HG03175 (cell line): ENCODE data around the gene LRIG1.

Source experiments
- ATAC-seq: cut with Tn5 transposase; IDR thresholded peaks from one replicate; pipeline ENCODE4 v1.9.1; 2021; ENCODE audit warnings: mild to moderate bottlenecking, moderate library complexity; ENCODE audit not compliant: unreplicated experiment

LRIG1 gene

DNA sequence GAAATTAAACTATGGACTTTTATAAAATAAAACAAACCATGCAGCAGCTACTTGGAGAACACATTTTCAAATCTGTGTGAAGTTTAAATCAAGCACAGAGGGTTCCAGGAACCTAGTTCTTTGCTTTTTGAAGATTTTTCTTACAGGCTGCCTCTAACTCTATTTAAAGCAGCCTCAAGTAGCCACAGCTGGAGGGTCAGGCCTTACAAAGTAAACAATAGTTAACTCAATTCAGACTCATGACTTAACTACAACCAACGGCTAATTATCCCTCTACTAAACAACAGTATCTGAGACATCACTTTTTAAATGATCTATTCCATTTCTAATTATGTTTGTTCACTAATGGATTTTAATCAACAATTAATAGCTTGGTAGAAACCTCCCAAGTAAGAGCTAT lies 9.8 kb downstream of the LRIG1 start:
- no peak for ATAC-seq

- ATAC-seq = peak; percentile 63
Measured at GRCh38 chr3:66490214-66490613, 10.6 kb downstream of the LRIG1 start.

DNA sequence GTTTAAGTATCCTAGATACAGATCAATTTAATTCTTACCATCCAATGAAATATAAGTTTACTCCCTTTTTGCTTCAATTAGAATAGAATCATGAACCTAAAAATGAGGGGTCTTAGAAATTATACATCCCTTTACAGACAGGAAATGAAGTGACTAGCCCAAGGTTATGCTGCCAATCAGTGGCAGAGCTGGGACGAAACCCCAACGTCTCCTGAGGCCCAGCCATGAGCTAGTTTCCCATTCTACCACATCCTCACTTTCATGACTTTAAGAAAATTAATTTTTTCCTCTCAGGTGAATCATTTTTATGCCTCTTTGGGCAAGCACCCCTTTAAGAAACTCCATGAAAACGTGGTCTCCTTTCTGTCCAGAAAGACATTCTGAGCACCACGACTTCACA lies 11.2 kb downstream of the LRIG1 start:
- no peak for ATAC-seq

DNA sequence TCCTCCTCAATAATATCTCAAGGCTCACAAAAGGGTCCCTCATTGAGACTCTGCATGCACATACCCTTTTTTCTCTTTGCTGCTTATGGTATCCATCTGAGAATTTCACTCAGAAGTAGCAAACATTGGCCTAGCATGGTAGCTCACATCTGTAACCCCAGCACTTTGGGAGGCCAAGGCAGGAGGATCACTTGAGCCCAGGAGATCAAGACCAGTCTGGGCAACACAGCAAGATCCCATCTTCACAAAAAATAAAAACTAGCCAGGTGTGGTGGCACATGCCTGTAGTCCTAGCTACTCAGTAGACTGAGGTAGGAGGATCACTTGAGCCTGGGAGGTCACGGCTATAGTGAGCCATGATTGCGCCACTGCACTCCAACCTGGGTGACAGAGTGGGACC lies 11.7 kb downstream of the LRIG1 start:
- ATAC-seq = no peak

- no peak for ATAC-seq
Measured at GRCh38 chr3:66488492-66488891, 12.3 kb downstream of the LRIG1 start.

DNA sequence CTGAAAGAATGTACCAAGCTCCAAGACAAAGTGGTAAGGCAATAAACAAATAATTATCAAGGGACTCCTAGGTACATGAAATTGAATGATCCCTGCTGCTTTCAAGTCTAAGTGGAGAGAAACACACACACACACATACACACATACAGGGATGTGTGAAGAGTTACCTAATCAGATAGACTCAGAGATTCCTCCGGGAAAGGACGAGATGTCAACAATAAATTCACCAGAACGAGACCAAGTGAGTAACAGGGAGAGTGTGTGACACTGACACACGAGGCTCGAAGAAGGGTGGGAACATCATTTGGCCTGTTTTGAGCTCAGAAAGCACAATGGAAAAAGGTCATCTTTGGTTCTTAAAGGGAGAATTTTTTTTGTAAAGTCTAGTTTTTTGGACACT lies 13.4 kb downstream of the LRIG1 start:
- ATAC-seq = no peak

DNA sequence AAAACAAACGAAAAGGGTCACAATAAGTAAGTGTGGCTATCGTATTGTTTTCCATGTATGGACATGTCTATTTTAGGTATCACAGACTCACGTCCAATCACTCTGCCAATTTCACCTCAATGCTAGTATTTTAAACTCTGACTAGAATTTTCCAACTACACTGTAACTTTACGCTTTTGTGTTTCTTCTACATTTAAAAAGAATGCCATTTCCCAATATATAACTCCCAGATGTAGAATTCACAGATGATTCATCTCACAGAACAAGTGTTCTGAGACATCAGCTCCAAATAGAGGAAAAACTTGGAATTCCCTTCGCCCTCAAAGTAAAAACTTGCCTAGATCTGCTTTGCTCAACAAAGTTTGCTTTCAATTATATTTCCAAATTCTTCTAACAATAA lies 14.2 kb downstream of the LRIG1 start:
- no peak for ATAC-seq

GRCh38 chr3:66486202-66486601 lies 14.6 kb downstream of the LRIG1 start:
- no peak for ATAC-seq

- ATAC-seq = no peak
Measured at GRCh38 chr3:66485291-66485968, 15.4 kb downstream of the LRIG1 start.

DNA sequence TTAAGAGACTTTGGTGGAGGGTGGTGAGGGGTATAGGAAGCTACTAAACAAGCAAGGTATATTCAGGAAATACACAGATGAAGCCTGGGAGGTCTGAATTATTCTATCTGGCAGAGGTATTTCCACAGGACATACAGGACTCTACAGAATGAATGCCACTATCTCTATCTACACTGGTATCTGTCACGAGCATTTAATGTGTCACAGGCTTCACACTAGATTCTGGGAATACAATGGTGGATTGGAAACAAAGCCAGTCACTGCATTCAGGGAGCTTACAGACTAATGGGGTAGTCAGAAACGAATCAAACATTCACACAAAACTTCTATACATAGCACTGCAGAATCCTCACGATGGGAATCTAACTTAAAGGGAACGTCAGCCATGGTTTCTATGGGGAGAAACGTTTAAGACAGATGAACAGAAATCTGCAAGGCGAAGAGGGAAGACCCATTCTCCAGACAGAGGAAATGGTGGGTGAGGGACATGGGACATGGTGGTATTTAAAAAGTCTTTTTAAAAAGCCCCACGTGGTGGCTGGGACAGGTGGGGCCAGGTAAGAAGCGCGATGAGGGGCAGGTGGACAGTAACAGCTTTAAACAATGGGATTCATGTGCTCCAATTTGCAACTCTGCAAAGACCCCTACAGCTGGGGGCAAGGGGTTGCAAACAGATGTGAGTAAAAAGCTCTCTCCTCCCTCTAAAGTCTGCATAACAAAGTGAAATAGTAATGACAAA lies 16.5 kb downstream of the LRIG1 start:
- no peak for ATAC-seq

DNA sequence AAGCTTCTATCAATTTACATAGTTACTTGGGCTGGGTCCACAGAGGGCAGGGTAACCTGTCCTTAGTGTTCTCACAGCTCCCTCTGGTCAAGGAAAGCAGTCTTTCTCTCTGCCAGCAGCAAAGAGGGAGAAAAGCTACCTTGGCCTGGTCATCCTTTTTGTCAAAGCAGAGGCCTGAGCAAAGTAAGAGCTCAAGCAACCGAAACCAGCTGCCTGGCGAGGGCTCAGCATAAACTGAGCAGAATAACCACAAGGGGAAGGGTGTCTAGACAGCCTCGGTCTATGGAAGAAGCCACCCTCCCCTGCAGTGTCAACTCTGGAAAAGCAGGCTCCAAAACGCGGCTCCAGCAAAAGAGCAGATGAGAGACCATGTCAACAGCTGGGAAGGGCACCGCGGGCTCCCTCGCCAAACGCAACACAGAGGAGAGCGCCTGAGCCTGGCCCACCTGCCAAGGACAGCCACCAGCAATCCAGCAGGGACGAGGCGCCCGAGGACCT lies 17.4 kb downstream of the LRIG1 start:
- peak; percentile 48 for ATAC-seq

- ATAC-seq = no peak
Measured at GRCh38 chr3:66483006-66483405, 17.8 kb downstream of the LRIG1 start.

GRCh38 chr3:66482018-66482404 lies 18.8 kb downstream of the LRIG1 start:
- ATAC-seq = no peak

DNA sequence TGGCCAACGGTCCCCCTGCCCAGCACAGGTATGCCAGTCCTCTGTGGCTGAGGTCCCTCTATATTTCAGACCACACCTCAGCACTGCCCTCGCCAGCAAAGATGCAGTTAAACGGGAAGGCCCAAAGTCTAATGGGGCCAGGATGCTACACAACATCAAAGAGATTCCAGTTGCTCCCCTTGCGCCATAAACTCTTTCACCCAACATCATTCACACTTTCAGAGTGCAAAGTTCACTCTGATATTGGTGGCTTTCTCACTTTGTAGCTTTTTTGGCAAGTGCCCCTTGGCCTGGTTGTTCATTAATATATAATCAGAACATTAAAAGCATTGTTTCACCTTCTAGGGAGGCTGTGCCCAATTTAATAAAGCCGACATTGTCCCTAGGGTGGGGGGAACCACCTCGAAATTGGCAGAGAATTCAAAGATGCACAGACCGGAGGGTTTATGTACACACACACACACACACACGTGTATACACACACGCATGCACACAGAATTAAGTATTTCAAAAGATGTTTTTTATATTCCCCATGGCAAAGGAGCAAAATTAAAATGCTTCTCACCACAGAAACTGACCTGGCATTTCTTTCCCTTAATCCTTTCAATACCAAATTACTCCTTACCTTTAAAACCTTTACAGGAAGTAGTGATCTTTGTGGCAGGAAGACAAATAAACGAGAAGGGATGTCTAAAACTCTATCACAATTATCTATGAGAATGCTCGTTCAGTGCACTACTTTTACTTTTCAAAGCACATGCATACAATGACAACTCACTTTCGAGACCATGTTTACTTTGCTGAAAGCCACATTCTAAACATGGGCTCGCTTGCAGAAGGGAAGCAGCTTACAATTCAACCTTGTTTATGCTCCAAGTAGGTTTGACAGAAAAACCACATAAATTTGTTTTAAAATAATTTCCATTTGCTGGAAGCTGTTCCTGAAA lies 19.5 kb downstream of the LRIG1 start:
- ATAC-seq = peak; percentile 40

DNA sequence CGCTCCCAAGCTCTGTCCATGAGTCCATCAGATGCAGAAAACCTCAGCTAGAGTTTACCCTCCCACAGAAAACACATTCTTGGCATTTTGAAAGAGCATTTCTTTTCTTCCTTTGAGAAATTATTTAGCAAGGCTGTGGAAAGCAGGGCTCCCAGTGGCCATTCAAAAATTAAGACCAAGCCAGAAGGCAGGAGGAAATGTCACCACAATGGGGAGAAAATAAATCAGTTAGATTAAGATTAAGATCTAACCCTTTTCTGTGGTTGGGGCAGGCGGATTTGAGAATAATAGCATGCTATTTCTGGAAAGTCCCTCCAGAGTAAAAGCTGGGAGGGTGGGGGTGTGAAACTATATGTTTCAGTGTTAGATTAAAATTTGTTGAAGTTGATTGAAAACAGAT lies 20.2 kb downstream of the LRIG1 start:
- peak; percentile 42 for ATAC-seq

DNA sequence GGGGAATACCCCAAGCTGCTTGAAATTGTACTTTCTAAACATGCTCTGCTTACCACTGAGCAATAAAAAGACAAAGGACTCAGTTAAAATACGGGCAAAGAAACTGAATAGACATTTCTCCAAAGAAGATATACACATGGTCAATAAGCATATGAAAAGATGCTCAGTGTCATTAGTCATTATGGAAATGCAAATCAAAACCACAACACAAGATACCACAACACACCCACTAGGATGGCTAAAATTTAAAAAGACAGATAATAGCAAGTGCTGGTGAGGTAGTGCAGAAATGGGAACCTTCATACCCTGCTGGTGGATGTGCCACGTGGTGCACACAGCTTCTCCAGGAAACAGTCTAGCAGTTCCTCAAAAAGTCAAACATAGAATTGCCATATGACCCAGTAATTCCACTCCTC lies 21.3 kb downstream of the LRIG1 start:
- ATAC-seq = no peak

GRCh38 chr3:66478960-66479359 lies 21.9 kb downstream of the LRIG1 start:
- no peak for ATAC-seq

DNA sequence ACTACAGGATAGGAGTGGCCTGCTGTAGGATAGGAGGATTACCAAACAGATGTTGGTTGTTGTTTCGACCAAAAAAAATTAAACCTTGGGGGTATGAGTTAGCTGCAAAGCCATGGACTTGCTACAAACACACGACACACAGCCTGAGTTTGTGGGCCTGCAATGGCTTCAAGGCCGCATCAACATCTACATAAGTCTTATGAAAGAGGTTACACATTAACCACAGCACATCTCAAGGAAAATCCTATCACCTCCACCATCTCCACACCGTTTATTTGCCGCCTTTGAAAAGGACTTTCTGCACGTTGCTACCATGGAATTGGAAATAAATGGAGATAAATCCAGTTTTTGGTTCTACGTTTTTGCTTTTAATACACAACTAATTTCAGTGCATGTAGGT lies 23.0 kb downstream of the LRIG1 start:
- no peak for ATAC-seq

GRCh38 chr3:66476852-66477381 lies 23.9 kb downstream of the LRIG1 start:
- ATAC-seq = no peak

GRCh38 chr3:66475386-66476020 lies 25.3 kb downstream of the LRIG1 start:
- no peak for ATAC-seq

DNA sequence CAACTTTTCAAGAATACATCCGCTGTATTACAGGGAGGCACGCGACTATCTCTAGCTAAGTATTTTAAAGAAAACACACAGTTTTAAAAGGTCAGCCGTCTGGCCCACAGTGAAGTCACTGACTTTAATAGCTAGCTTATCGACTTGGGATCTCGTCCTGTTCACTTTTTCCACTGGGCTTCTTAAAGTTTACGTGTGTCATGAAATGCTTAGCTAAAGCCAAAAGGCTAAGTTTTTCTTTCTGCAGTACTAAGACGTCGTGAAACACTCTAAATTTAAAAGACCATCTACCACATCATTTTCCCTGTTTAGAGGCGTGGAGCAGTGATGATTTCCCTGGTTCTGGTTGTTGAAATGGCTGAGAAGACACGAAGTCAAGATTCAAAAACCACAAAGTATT lies 27.1 kb downstream of the LRIG1 start:
- no peak for ATAC-seq
